IMR-90 (cell line): Measurements from ENCODE around the gene NT5C3B. TPM values are rescaled to one million over a fixed set of nuclear protein-coding genes. Genes with fewer than 3 reads are reported as not detected.

Source experiments
- ATAC-seq: fragments of 200-7000 bp; cut with Tn5 transposase; 2 replicates; pipeline ENCODE4 v1.9.1; 2020; ENCODE audit warnings: low read depth, mild to moderate bottlenecking, moderate library complexity
- BruUV-seq: library from RNA; stranded (reverse); fragments of 400-500 nt; replicated peaks from 2 replicates; lab custom pipeline; 2021; lab: Mats Ljungman, UMichigan
- CTCF ChIA-PET: fragments of 300-600 bp; formaldehyde crosslinking; extraction: SDS; loops from one replicate; lab custom pipeline; 2021; ENCODE audit warnings: antibody characterized with exemption; lab: Yijun Ruan, JAX
- POLR2A ChIA-PET: fragments of 300-600 bp; sonication (Branson Sonifier 250); formaldehyde crosslinking; loops from one replicate; lab custom pipeline; 2022; ENCODE audit warnings: antibody characterized with exemption; ENCODE audit not compliant: unreplicated experiment; lab: Charles Lee
- DNase-seq: peaks from one replicate; pipeline ENCODE4 v3.0.0; 2013
- H2AFZ ChIP-seq: replicated peaks from 2 replicates; pipeline ENCODE3; 2013; ENCODE audit warnings: low read length, mild to moderate bottlenecking; ENCODE audit not compliant: poor library complexity
- H2AK5ac ChIP-seq: 2 replicates; pipeline ENCODE4 v1.6.1; 2013; ENCODE audit warnings: low read depth, low read length, inconsistent platforms
- H2AK9ac ChIP-seq: replicated peaks from 2 replicates; pipeline ENCODE3; 2013; ENCODE audit warnings: mild to moderate bottlenecking, low read depth, low read length, moderate library complexity; ENCODE audit not compliant: poor library complexity
- H2BK120ac ChIP-seq: 2 replicates; pipeline ENCODE4 v1.6.1; 2013; ENCODE audit warnings: low read depth, low read length, inconsistent platforms
- H2BK15ac ChIP-seq: 3 replicates; pipeline ENCODE4 v1.6.1; 2013; ENCODE audit warnings: low read depth, low read length, inconsistent platforms
- H2BK20ac ChIP-seq: 2 replicates; pipeline ENCODE4 v1.6.1; 2013; ENCODE audit warnings: low read depth, mild to moderate bottlenecking, inconsistent platforms, low read length, moderate library complexity
- H2BK5ac ChIP-seq: 2 replicates; pipeline ENCODE4 v1.6.1; 2013; ENCODE audit warnings: mild to moderate bottlenecking, low read depth, low read length, inconsistent platforms; ENCODE audit not compliant: poor library complexity, severe bottlenecking
- H3K14ac ChIP-seq: replicated peaks from 2 replicates; pipeline ENCODE4 v1.6.1; 2013; ENCODE audit warnings: low read depth, low read length, inconsistent platforms
- H3K18ac ChIP-seq: 2 replicates; pipeline ENCODE4 v1.6.1; 2013; ENCODE audit warnings: low read depth, low read length, control low read depth
- H3K23ac ChIP-seq: 2 replicates; pipeline ENCODE4 v1.6.1; 2013; ENCODE audit warnings: low read depth, low read length, inconsistent platforms
- H3K27ac ChIP-seq: 2 replicates; pipeline ENCODE4 v1.5.1; 2013; ENCODE audit warnings: mild to moderate bottlenecking, control low read depth, low read length; ENCODE audit not compliant: insufficient read depth
- H3K27me3 ChIP-seq: 2 replicates; pipeline ENCODE4 v1.6.1; 2013; ENCODE audit warnings: low read length; ENCODE audit not compliant: control insufficient read depth, insufficient read depth
- H3K36me3 ChIP-seq: 2 replicates; pipeline ENCODE4 v1.6.1; 2013; ENCODE audit warnings: low read length, mixed read lengths; ENCODE audit not compliant: control insufficient read depth, insufficient read depth
- H3K4ac ChIP-seq: 2 replicates; pipeline ENCODE4 v1.6.1; 2013; ENCODE audit warnings: low read depth, low read length, inconsistent platforms
- H3K4me1 ChIP-seq: 2 replicates; pipeline ENCODE4 v1.6.1; 2013; ENCODE audit warnings: low read length, mixed read lengths; ENCODE audit not compliant: control insufficient read depth, insufficient read depth
- H3K4me2 ChIP-seq: 2 replicates; pipeline ENCODE4 v1.6.1; 2013; ENCODE audit warnings: low read depth, mild to moderate bottlenecking, control low read depth, low read length, moderate library complexity
- H3K4me3 ChIP-seq: 2 replicates; pipeline ENCODE4 v1.5.1; 2013; ENCODE audit warnings: low read depth, mild to moderate bottlenecking, control low read depth, low read length, moderate library complexity; ENCODE audit not compliant: insufficient read depth
- H3K56ac ChIP-seq: 2 replicates; pipeline ENCODE4 v1.6.1; 2013; ENCODE audit warnings: low read length, inconsistent platforms; ENCODE audit not compliant: insufficient read depth; ENCODE audit errors: extremely low read depth
- H3K79me1 ChIP-seq, 2 experiments: 2 replicates each; pipeline ENCODE4 v1.6.1; 2013; ENCODE audit warnings: low read length in 2 of 2, inconsistent platforms in 1 of 2, low read depth in 1 of 2
- H3K9ac ChIP-seq: 2 replicates; pipeline ENCODE4 v1.6.1; 2013; ENCODE audit warnings: low read depth, low read length, control low read depth
- H3K9me1 ChIP-seq: 2 replicates; pipeline ENCODE4 v1.6.1; 2013; ENCODE audit warnings: low read length, inconsistent platforms; ENCODE audit not compliant: insufficient read depth
- H3K9me3 ChIP-seq: 2 replicates; pipeline ENCODE4 v1.6.1; 2013; ENCODE audit warnings: low read length; ENCODE audit not compliant: control insufficient read depth, insufficient read depth
- H4K20me1 ChIP-seq: 2 replicates; pipeline ENCODE4 v1.6.1; 2013; ENCODE audit warnings: low read length, inconsistent platforms; ENCODE audit not compliant: insufficient read depth
- H4K5ac ChIP-seq: 2 replicates; pipeline ENCODE4 v1.6.1; 2013; ENCODE audit warnings: mild to moderate bottlenecking, low read depth, low read length, control low read depth
- H4K8ac ChIP-seq, 2 experiments: 2 replicates each; pipeline ENCODE4 v1.6.1; 2013; ENCODE audit warnings: low read depth in 2 of 2, low read length in 2 of 2, control low read depth in 1 of 2, inconsistent platforms in 1 of 2
- H4K91ac ChIP-seq: 2 replicates; pipeline ENCODE4 v1.6.1; 2013; ENCODE audit warnings: low read depth, low read length, inconsistent platforms; ENCODE audit not compliant: insufficient read depth
- BHLHE40 ChIP-seq: fragments of 150-350 bp; IDR thresholded peaks from 2 replicates; pipeline ENCODE4 v1.6.1; 2016; ENCODE audit warnings: mild to moderate bottlenecking, low read depth, low read length
- CEBPB ChIP-seq: IDR thresholded peaks from 2 replicates; pipeline ENCODE4 v1.6.1; 2012; ENCODE audit warnings: low read depth, low read length, improper control_type of control experiment
- CHD1 ChIP-seq: IDR thresholded peaks from 2 replicates; pipeline ENCODE4 v1.6.1; 2012; ENCODE audit warnings: low read depth, low read length, improper control_type of control experiment
- FOS ChIP-seq: fragments of 150-350 bp; IDR thresholded peaks from 2 replicates; pipeline ENCODE4 v1.6.1; 2016; ENCODE audit warnings: low read depth, low read length
- MAFK ChIP-seq: IDR thresholded peaks from 2 replicates; pipeline ENCODE4 v1.6.1; 2012; ENCODE audit warnings: low read depth, low read length, improper control_type of control experiment
- MAZ ChIP-seq: IDR thresholded peaks from 2 replicates; pipeline ENCODE4 v1.6.1; 2012; ENCODE audit warnings: low read depth, mild to moderate bottlenecking, low read length, improper control_type of control experiment, moderate library complexity, borderline replicate concordance
- MXI1 ChIP-seq: IDR thresholded peaks from 2 replicates; pipeline ENCODE4 v1.6.1; 2012; ENCODE audit warnings: low read depth, mild to moderate bottlenecking, low read length, moderate library complexity, borderline replicate concordance
- NFE2L2 ChIP-seq: fragments of 150-350 bp; IDR thresholded peaks from 2 replicates; pipeline ENCODE4 v1.6.1; 2016; ENCODE audit warnings: low read depth, mild to moderate bottlenecking, low read length
- POLR2A ChIP-seq: IDR thresholded peaks from 2 replicates; pipeline ENCODE4 v1.6.1; 2012; ENCODE audit warnings: mild to moderate bottlenecking, low read depth, low read length
- RAD21 ChIP-seq: IDR thresholded peaks from 2 replicates; pipeline ENCODE4 v1.6.1; 2012; ENCODE audit warnings: low read length, improper control_type of control experiment
- RCOR1 ChIP-seq: IDR thresholded peaks from 2 replicates; pipeline ENCODE4 v1.6.1; 2012; ENCODE audit warnings: mild to moderate bottlenecking, low read length, improper control_type of control experiment; ENCODE audit not compliant: insufficient replicate concordance
- RFX5 ChIP-seq: IDR thresholded peaks from 2 replicates; pipeline ENCODE4 v1.8.0; 2012; ENCODE audit warnings: low read depth, mild to moderate bottlenecking, low read length, moderate library complexity
- SMC3 ChIP-seq: fragments of 150-350 bp; IDR thresholded peaks from 2 replicates; pipeline ENCODE4 v1.6.1; 2016; ENCODE audit warnings: low read depth, mild to moderate bottlenecking, antibody characterized with exemption, low read length, moderate library complexity
- whole genome bisulfite sequencing, 2 experiments: methylation state at CpG; one replicate each; pipeline versions ENCODE4 v1.1.5 to v1.1.7; 2013; ENCODE audit warnings: missing lambda C conversion rate in 2 of 2; ENCODE audit not compliant: insufficient read length in 1 of 2; ENCODE audit errors: extremely low coverage in 2 of 2; 5-methylcytosine and 5-hydroxymethylcytosine counted together
- dilution Hi-C: fragments of 300-500 bp; cut with HindIII; formaldehyde crosslinking; loops from one replicate; pipeline ENCODE4 v1.14.3; 2018; ENCODE audit warnings: low sequenced_read_pairs; ENCODE audit not compliant: unreplicated experiment
- in situ Hi-C: fragments of 300-500 bp; cut with MboI; formaldehyde crosslinking; loops from 3 replicates; pipeline ENCODE4 v1.14.3; 2019; ENCODE audit warnings: low sequenced_read_pairs, inconsistent platforms, mixed read lengths
- intact Hi-C: fragments of 100-400 bp; cut with micrococcal nuclease; formaldehyde crosslinking; loops from 2 replicates; pipeline ENCODE4 v1.10.0; 2022
- polyA plus RNA-seq, 3 experiments: library from polyadenylated mRNA; depleted of rRNA; stranded (reverse); fragments of >200 nt; gene quantifications; 2 replicates each; pipeline ENCODE4 v1.2.3, GENCODE V29; 2012; ENCODE audit warnings: low replicate concordance in 1 of 3
- total RNA-seq: library from RNA; depleted of rRNA; stranded (reverse); fragments of >200 nt; gene quantifications from 2 replicates; pipeline ENCODE4 v1.2.3, GENCODE V29; 2012
- TF ChIP-seq, protein P1 (sequence below): fragments of 150-350 bp; IDR thresholded peaks from 2 replicates; pipeline ENCODE4 v1.6.1; 2017; ENCODE audit warnings: mild to moderate bottlenecking, antibody characterized with exemption, low read length, low read depth
- TF ChIP-seq, protein P2 (sequence below): fragments of 150-350 bp; IDR thresholded peaks from 2 replicates; pipeline ENCODE4 v1.6.1; 2016; ENCODE audit warnings: low read depth, mild to moderate bottlenecking, low read length, moderate library complexity, borderline replicate concordance
- TF ChIP-seq, protein P3 (sequence below): conservative IDR thresholded peaks from 2 replicates; pipeline ENCODE4 v1.5.1; 2012; ENCODE audit warnings: mild to moderate bottlenecking, low read depth, low read length, improper control_type of control experiment

The NT5C3B gene
- total and polyA plus RNA-seq, 2 of the 4 experiments (the other 2 are of a cell fraction) = 59.9 to 92.7 TPM

DNA sequence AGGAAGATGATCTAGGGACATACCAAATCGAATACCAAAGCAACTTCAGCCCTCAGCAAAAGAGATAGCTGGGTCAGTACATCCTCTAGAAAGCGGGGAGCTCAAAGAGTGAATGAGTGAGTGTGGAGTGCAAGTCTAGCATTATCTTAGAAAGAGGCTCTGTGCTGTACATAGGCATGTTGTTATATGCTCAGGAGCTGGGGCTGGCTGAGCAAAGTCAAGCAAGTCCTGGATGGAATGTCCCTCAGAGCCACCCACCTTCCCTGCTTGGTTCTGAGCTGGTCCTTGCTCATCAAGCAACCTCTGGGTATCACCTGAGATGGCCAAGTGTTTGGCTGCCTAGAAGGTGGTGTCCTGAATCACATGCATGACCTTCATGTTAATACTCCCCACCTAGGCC, 34.1 kb upstream of the NT5C3B start:
- no peak overlapping the region for H2BK120ac ChIP-seq
- POLR2A ChIA-PET = interaction anchor here (0.7 kb wide), 1 partner anchor 9 kb away, joined by 3 read pairs; no protein-coding TSS in a partner anchor
- CTCF ChIA-PET = no interaction called here

More for the DNA sequence above, 34.1 kb upstream of the NT5C3B start:
- no peak for ATAC-seq
- no peaks in the 10 kb centered on the region for H3K9me3 ChIP-seq
- no peak overlapping the region for H3K56ac ChIP-seq
- H3K4ac ChIP-seq = no peak overlapping the region
- dilution Hi-C loops = no loop called here
- intact Hi-C loops = no loop called here
- 0 out of 2 replicates have a peak, but pooled peaks cover 4% of the 10 kb centered on the region for H4K20me1 ChIP-seq
- no peak overlapping the region for H4K5ac ChIP-seq
- no peak overlapping the region for H3K4me2 ChIP-seq
- H3K18ac ChIP-seq = no peak overlapping the region
- no peak overlapping the region for H2AK9ac ChIP-seq
- no TSS peak for BruUV-seq
- H4K8ac ChIP-seq = no peak overlapping the region
- H3K14ac ChIP-seq = no peak overlapping the region
- no peak for TF ChIP-seq MXI1
- TF ChIP-seq NFE2L2 = no peak
- no peak for TF ChIP-seq RCOR1
- TF ChIP-seq, protein P1, sequence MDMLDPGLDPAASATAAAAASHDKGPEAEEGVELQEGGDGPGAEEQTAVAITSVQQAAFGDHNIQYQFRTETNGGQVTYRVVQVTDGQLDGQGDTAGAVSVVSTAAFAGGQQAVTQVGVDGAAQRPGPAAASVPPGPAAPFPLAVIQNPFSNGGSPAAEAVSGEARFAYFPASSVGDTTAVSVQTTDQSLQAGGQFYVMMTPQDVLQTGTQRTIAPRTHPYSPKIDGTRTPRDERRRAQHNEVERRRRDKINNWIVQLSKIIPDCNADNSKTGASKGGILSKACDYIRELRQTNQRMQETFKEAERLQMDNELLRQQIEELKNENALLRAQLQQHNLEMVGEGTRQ = no peak
- TF ChIP-seq POLR2A = no peak
- TF ChIP-seq RAD21 = no peak
- no peak for TF ChIP-seq BHLHE40
- no peak for TF ChIP-seq FOS
- TF ChIP-seq SMC3 = no peak
- no peak for TF ChIP-seq MAFK
- TF ChIP-seq MAZ = no peak
- no peak for TF ChIP-seq CHD1
- no peak for TF ChIP-seq RFX5
- TF ChIP-seq, protein P2, sequence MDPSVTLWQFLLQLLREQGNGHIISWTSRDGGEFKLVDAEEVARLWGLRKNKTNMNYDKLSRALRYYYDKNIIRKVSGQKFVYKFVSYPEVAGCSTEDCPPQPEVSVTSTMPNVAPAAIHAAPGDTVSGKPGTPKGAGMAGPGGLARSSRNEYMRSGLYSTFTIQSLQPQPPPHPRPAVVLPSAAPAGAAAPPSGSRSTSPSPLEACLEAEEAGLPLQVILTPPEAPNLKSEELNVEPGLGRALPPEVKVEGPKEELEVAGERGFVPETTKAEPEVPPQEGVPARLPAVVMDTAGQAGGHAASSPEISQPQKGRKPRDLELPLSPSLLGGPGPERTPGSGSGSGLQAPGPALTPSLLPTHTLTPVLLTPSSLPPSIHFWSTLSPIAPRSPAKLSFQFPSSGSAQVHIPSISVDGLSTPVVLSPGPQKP = no peak
- no peak for TF ChIP-seq CEBPB
- TF ChIP-seq, protein P3, sequence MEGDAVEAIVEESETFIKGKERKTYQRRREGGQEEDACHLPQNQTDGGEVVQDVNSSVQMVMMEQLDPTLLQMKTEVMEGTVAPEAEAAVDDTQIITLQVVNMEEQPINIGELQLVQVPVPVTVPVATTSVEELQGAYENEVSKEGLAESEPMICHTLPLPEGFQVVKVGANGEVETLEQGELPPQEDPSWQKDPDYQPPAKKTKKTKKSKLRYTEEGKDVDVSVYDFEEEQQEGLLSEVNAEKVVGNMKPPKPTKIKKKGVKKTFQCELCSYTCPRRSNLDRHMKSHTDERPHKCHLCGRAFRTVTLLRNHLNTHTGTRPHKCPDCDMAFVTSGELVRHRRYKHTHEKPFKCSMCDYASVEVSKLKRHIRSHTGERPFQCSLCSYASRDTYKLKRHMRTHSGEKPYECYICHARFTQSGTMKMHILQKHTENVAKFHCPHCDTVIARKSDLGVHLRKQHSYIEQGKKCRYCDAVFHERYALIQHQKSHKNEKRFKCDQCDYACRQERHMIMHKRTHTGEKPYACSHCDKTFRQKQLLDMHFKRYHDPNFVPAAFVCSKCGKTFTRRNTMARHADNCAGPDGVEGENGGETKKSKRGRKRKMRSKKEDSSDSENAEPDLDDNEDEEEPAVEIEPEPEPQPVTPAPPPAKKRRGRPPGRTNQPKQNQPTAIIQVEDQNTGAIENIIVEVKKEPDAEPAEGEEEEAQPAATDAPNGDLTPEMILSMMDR = no peak
- H2AFZ ChIP-seq = no peak overlapping the region
- H3K27ac ChIP-seq = no peak overlapping the region
- H3K36me3 ChIP-seq = peaks cover 56% of the 10 kb centered on the region
- H2BK15ac ChIP-seq = no peak overlapping the region
- H3K79me1 ChIP-seq = peaks cover 7 to 29% of the 10 kb centered on the region in 2 experiments
- 0 out of 2 replicates have a peak, but pooled peaks cover 2% of the 10 kb centered on the region for H3K4me1 ChIP-seq
- no peaks in the 10 kb centered on the region for H3K27me3 ChIP-seq
- DNase-seq = no peak
- H3K9ac ChIP-seq = no peak overlapping the region
- no peak overlapping the region for H3K4me3 ChIP-seq
- no peak overlapping the region for H2BK5ac ChIP-seq
- H3K9me1 ChIP-seq = 0 out of 2 replicates have a peak, but pooled peaks cover 3% of the 10 kb centered on the region
- H2AK5ac ChIP-seq = no peak overlapping the region
- no CpG with 5 or more reads among the region's 2 CpGs for WGBS, 2 experiments
- H3K23ac ChIP-seq = no peak overlapping the region
- H2BK20ac ChIP-seq = no peak overlapping the region
- in situ Hi-C loops = no loop called here
- H4K91ac ChIP-seq = no peak overlapping the region
